GM12878 (cell line): ENCODE data around the gene CDK13. TPM values are rescaled to one million over a fixed set of nuclear protein-coding genes. Genes with fewer than 3 reads are reported as not detected.

Source experiments
- ATAC-seq: fragments of 200-7000 bp; cut with Tn5 transposase; 3 replicates; pipeline ENCODE4 v1.9.1; 2020; ENCODE audit warnings: mild to moderate bottlenecking, moderate library complexity
- BruUV-seq: library from RNA; stranded (reverse); fragments of 400-500 nt; replicated peaks from 2 replicates; lab custom pipeline; 2021; lab: Mats Ljungman, UMichigan
- CTCF ChIA-PET: fragments of 300-600 bp; sonication (Branson Sonifier 250); formaldehyde crosslinking; extraction: SDS; loops from one replicate; lab custom pipeline; 2021; ENCODE audit warnings: inconsistent platforms; lab: Yijun Ruan, JAX
- POLR2A ChIA-PET: fragments of 350-600 bp; formaldehyde crosslinking; extraction: SDS; loops from one replicate; lab custom pipeline; 2021; ENCODE audit warnings: inconsistent platforms; lab: Charles Lee
- RAD21 ChIA-PET: fragments of 300-600 bp; sonication (Branson Sonifier 250); formaldehyde crosslinking; loops from one replicate; lab custom pipeline; 2023; ENCODE audit warnings: antibody characterized with exemption; ENCODE audit not compliant: unreplicated experiment; lab: Charles Lee
- SMC1A ChIA-PET: fragments of 300-600 bp; sonication (Branson Sonifier 250); formaldehyde crosslinking; loops from one replicate; lab custom pipeline; 2023; ENCODE audit not compliant: unreplicated experiment, uncharacterized antibody; lab: Charles Lee
- DNase-seq: peaks from one replicate; pipeline ENCODE4 v3.0.0-alpha.2; 2011; ENCODE audit warnings: low read depth, low spot score
- FAIRE-seq: peaks from 3 replicates; lab custom pipeline; 2011; peaks lifted over from hg19 to GRCh38; lab: Jason Lieb, UNC
- H2AFZ ChIP-seq: 2 replicates; pipeline ENCODE4 v1.6.0; 2011; ENCODE audit warnings: low read depth, low read length, control low read depth; ENCODE audit not compliant: control insufficient read depth
- H3K27ac ChIP-seq: 2 replicates; pipeline ENCODE4 v1.5.1; 2011; ENCODE audit warnings: control low read depth; ENCODE audit not compliant: control insufficient read depth, insufficient read depth
- H3K27me3 ChIP-seq, 2 experiments: replicated peaks in 1 of 2; 2 replicates each; pipeline versions ENCODE4 v1.6.0 to v1.6.1; 2011; ENCODE audit warnings: low read length in 1 of 2; ENCODE audit not compliant: control insufficient read depth in 2 of 2, insufficient read depth in 2 of 2
- H3K36me3 ChIP-seq, 2 experiments: 2 replicates each; pipeline ENCODE4 v1.5.1; 2011; ENCODE audit warnings: low read length in 1 of 2; ENCODE audit not compliant: control insufficient read depth in 2 of 2, insufficient read depth in 2 of 2
- H3K4me1 ChIP-seq: 2 replicates; pipeline ENCODE4 v1.6.1; 2011; ENCODE audit warnings: mild to moderate bottlenecking, low read length, moderate library complexity, mixed read lengths; ENCODE audit not compliant: control insufficient read depth, insufficient read depth
- H3K4me2 ChIP-seq: 2 replicates; pipeline ENCODE4 v1.6.0; 2011; ENCODE audit warnings: control low read depth; ENCODE audit not compliant: control insufficient read depth, insufficient read depth
- H3K4me3 ChIP-seq: fragments of 200-600 bp; sonication (generic); 2 replicates; pipeline ENCODE4 v1.5.1; 2016
- H3K79me2 ChIP-seq: 2 replicates; pipeline ENCODE4 v1.6.0; 2011; ENCODE audit warnings: low read length; ENCODE audit not compliant: control insufficient read depth, insufficient read depth
- H3K9ac ChIP-seq: 2 replicates; pipeline ENCODE4 v1.8.0; 2011; ENCODE audit warnings: low read length, control low read depth, mixed read lengths; ENCODE audit not compliant: control insufficient read depth, insufficient read depth
- H3K9me3 ChIP-seq: replicated peaks from 3 replicates; pipeline ENCODE4 v1.5.1; 2011; ENCODE audit warnings: mild to moderate bottlenecking, low read length; ENCODE audit not compliant: control insufficient read depth, insufficient read depth
- H4K20me1 ChIP-seq: 2 replicates; pipeline ENCODE4 v1.6.0; 2011; ENCODE audit not compliant: control insufficient read depth, insufficient read depth
- BRCA1 ChIP-seq: IDR thresholded peaks from 2 replicates; pipeline ENCODE4 v1.6.1; 2011; ENCODE audit warnings: low read depth, low read length, improper control_type of control experiment
- CEBPZ ChIP-seq: fragments of 150-350 bp; IDR thresholded peaks from 2 replicates; pipeline ENCODE4 v1.6.1; 2016; ENCODE audit warnings: low read depth, low read length
- JUND ChIP-seq: IDR thresholded peaks from 2 replicates; pipeline ENCODE4 v1.6.1; 2012; ENCODE audit warnings: low read depth, mild to moderate bottlenecking, low read length, improper control_type of control experiment, moderate library complexity
- RFX5 ChIP-seq: IDR thresholded peaks from 2 replicates; pipeline ENCODE4 v1.6.1; 2011; ENCODE audit warnings: low read depth, low read length, improper control_type of control experiment
- USF2 ChIP-seq: IDR thresholded peaks from 2 replicates; pipeline ENCODE4 v1.6.1; 2011; ENCODE audit warnings: low read depth, low read length, improper control_type of control experiment, borderline replicate concordance
- WGBS: methylation state at CpG from one replicate; pipeline ENCODE4 v1.1.6; 2016; ENCODE audit warnings: low lambda C conversion rate; ENCODE audit not compliant: insufficient replicate concordance, insufficient coverage; ENCODE audit errors: missing lambda C conversion rate; 5-methylcytosine and 5-hydroxymethylcytosine counted together
- in situ Hi-C: fragments of 300-500 bp; cut with MboI; formaldehyde crosslinking; loops from 9 replicates; pipeline ENCODE4 v1.14.3; 2018; ENCODE audit warnings: mixed read lengths
- intact Hi-C: fragments of 100-400 bp; cut with micrococcal nuclease; formaldehyde crosslinking; loops from one replicate; pipeline ENCODE4 v1.14.2; 2022; ENCODE audit not compliant: unreplicated experiment
- polyA plus RNA-seq, 11 experiments: library from polyadenylated mRNA; depleted of rRNA in 4 of 11; unstranded in 6 of 11; stranded (reverse) in 5 of 11; fragments of >200 nt; fragmentation: Nextera tagmentation in 4 of 11; fragmentation: Illumina TruSeq in 1 of 11; extraction: Ambion mirVana in 4 of 11; extraction: Trizol in 1 of 11; gene quantifications; 1 replicate in 1 of 11; 2 replicates in 10 of 11; pipeline versions ENCODE4 v1.2.1 to v1.2.3, GENCODE V29; 2011 to 2016; ENCODE audit warnings: inconsistent platforms in 2 of 11, missing spikeins in 2 of 11, low read depth in 1 of 11
- total RNA-seq, 4 experiments: library from RNA; depleted of rRNA in 3 of 4; stranded (reverse); fragments of >200 nt in 3 of 4; fragmentation: Illumina TruSeq in 1 of 4; extraction: Trizol in 1 of 4; gene quantifications; 2 replicates each; pipeline versions ENCODE4 v1.2.1 to v1.2.3, GENCODE V29; 2013 to 2021
- TF ChIP-seq, protein P1 (sequence below): IDR thresholded peaks from 2 replicates; pipeline ENCODE4 v1.6.1; 2011; ENCODE audit warnings: borderline replicate concordance, low read depth, mild to moderate bottlenecking, moderate library complexity, low read length; ENCODE audit not compliant: insufficient read depth, poor library complexity, severe bottlenecking

The CDK13 gene
- total and polyA plus RNA-seq, 10 of the 15 experiments (the other 5 are each of a cell fraction or from before 2014, with no cell fraction given): 10.8 to 44.4 (median 28.0) TPM

- in situ Hi-C loops: no loop called here
- ChIA-PET POLR2A (no interaction called here), CTCF (no interaction called here), RAD21 (no interaction called here), SMC1A (no interaction called here)
- Histone ChIP-seq H3K27ac (no peak overlapping the region), H3K79me2 (no peaks in the 10 kb centered on the region), H3K4me2 (no peak overlapping the region), H3K9me3 (no peaks in the 10 kb centered on the region), H3K4me3 (no peak overlapping the region), H3K9ac (no peak overlapping the region), H3K36me3 (peaks cover 0 to 9% of the 10 kb centered on the region in 2 experiments; a peak in 2 of 4 replicates), H2AFZ (no peak overlapping the region), H3K4me1 (no peaks in the 10 kb centered on the region), H3K27me3 (no peaks in the 10 kb centered on the region), H4K20me1 (no peaks in the 10 kb centered on the region)
- TF ChIP-seq BRCA1 (no peak), CEBPZ (no peak), JUND (no peak), USF2 (no peak), RFX5 (no peak)
- TF ChIP-seq, protein P1, sequence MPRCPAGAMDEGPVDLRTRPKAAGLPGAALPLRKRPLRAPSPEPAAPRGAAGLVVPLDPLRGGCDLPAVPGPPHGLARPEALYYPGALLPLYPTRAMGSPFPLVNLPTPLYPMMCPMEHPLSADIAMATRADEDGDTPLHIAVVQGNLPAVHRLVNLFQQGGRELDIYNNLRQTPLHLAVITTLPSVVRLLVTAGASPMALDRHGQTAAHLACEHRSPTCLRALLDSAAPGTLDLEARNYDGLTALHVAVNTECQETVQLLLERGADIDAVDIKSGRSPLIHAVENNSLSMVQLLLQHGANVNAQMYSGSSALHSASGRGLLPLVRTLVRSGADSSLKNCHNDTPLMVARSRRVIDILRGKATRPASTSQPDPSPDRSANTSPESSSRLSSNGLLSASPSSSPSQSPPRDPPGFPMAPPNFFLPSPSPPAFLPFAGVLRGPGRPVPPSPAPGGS: no peak
- ATAC-seq (no peak), FAIRE-seq (no peak), DNase-seq (no peak)
- 97% methylated on average over 6 of the region's 6 CpGs for WGBS
- intact Hi-C loops: no loop called here
- no TSS peak for BruUV-seq
These were observed 109.0 kb downstream of the CDK13 start for GRCh38 chr7:40059057-40059456.
